ENCODE data around the gene STK32C.

Gene STK32C

DNA sequence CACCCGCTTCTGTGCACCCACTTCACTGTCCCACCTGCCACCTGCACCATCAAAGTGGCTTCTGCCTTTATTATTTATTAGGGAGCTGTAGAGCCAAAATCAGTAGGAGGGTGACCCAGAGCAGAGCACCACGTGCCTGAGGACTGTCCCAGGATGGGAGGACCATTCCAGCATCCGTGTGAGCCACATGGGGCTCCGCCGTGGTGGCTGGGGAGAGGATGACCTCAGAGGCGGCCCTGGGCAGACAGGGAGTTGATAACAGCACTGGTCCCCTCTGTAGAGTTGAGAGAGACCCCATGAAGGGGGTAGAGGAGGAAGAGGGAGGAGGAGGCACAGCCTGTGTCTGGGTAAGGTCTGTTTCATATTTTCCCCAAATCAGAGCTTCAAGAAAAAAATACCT lies 129.7 kb downstream of the STK32C start (continued):
- TF ChIP-seq, protein P1, sequence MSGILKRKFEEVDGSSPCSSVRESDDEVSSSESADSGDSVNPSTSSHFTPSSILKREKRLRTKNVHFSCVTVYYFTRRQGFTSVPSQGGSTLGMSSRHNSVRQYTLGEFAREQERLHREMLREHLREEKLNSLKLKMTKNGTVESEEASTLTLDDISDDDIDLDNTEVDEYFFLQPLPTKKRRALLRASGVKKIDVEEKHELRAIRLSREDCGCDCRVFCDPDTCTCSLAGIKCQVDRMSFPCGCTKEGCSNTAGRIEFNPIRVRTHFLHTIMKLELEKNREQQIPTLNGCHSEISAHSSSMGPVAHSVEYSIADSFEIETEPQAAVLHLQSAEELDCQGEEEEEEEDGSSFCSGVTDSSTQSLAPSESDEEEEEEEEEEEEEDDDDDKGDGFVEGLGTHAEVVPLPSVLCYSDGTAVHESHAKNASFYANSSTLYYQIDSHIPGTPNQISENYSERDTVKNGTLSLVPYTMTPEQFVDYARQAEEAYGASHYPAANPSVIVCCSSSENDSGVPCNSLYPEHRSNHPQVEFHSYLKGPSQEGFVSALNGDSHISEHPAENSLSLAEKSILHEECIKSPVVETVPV (CRISPR knock-in tag; IDR thresholded peaks at IDR 0.05): no peak
- TF ChIP-seq ZNF70 (CRISPR knock-in tag; IDR thresholded peaks at IDR 0.05) (no peak), BACH2 (CRISPR knock-in tag; IDR thresholded peaks at IDR 0.05; ENCODE audit: borderline replicate concordance) (no peak), OSR1 (CRISPR knock-in tag; IDR thresholded peaks at IDR 0.05) (no peak)
- TF ChIP-seq, protein P2, sequence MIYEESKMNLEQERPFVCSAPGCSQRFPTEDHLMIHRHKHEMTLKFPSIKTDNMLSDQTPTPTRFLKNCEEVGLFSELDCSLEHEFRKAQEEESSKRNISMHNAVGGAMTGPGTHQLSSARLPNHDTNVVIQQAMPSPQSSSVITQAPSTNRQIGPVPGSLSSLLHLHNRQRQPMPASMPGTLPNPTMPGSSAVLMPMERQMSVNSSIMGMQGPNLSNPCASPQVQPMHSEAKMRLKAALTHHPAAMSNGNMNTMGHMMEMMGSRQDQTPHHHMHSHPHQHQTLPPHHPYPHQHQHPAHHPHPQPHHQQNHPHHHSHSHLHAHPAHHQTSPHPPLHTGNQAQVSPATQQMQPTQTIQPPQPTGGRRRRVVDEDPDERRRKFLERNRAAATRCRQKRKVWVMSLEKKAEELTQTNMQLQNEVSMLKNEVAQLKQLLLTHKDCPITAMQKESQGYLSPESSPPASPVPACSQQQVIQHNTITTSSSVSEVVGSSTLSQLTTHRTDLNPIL (CRISPR knock-in tag; IDR thresholded peaks at IDR 0.05; ENCODE audit: low read depth): no peak
- TF ChIP-seq, protein P3, sequence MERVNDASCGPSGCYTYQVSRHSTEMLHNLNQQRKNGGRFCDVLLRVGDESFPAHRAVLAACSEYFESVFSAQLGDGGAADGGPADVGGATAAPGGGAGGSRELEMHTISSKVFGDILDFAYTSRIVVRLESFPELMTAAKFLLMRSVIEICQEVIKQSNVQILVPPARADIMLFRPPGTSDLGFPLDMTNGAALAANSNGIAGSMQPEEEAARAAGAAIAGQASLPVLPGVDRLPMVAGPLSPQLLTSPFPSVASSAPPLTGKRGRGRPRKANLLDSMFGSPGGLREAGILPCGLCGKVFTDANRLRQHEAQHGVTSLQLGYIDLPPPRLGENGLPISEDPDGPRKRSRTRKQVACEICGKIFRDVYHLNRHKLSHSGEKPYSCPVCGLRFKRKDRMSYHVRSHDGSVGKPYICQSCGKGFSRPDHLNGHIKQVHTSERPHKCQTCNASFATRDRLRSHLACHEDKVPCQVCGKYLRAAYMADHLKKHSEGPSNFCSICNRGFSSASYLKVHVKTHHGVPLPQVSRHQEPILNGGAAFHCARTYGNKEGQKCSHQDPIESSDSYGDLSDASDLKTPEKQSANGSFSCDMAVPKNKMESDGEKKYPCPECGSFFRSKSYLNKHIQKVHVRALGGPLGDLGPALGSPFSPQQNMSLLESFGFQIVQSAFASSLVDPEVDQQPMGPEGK (CRISPR knock-in tag; IDR thresholded peaks at IDR 0.05; ENCODE audit: borderline replicate concordance): no peak

DNA sequence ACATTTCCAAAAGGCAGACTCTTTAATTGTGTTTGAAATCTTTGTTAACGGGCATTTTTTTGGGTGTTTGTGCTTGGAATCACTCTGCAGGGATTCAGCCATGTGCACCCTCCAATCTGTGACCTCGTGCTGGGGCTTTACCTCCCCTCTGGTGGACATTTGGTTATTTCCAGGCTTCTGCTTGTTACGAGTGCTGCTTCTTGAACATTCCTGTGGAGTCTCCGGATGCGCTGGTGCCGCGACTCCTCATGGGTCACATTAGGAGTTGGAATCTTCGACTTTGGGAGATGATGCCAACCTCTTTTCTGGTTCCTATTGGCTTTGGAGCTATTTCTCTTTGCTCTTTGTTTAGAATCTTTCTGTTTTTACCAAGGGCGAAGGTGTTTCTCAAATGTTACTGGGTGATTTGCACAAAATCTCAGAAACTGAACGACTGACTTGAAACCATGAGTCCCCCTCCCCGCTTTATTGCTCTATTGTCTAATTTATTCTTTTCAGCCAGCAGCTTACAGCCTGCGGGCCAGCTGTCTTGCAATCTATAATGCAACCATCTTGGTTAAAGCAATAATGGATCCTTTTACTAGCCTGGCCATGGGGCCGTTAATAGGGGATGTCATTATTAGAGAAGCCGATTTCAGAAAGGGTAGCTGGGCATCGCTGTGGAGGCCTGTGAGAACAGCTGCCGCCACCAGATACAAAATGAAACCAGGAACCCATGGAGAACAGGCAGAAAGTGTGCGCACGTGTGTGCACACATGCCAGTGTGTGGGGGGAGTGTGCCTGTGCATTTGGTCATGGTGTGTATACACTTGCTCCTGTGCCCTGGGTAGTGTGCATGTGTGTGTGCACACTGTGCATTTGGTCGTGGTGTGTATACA lies 130.9 kb downstream of the STK32C start:
- no peak for ATAC-seq

DNA sequence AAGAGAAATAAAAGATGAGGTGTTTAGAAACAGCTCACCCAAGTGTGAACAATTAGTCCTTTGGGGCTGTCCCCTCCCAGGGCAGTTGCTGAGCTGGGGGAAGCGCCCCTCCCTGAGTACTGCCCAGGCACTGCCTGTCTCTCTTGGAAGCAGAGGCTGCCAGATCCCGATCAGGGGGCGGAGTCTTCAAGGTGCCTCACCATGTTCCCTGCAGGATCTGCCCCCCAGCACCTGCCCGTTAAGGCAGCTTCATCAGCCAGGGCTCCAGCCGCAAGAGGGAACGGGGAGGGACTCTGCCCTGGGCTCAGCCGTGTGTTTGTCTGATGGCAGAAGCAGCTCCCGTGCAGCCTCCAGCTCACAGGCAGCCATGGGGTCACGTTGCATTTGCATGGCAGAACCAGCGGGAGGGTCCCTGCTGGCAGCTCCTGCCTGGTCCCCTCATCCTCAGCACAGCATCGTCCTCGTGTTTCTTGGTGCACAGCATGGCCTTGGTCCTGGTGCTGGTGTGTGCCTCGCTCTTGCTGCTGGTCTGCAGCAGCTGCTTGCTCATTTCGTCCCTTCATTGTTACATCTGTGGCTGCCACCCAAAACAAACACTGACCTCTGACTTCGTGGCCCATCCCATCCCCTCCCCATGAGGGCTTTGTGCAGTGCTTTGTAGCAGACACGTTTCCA lies 131.7 kb downstream of the STK32C start:
- no peak for ATAC-seq
- TF ChIP-seq ZFP30 (CRISPR knock-in tag; IDR thresholded peaks at IDR 0.05) (no peak), OSR1 (CRISPR knock-in tag; IDR thresholded peaks at IDR 0.05) (no peak), ARNTL (CRISPR knock-in tag; IDR thresholded peaks at IDR 0.05; ENCODE audit: borderline replicate concordance, low read depth) (no peak), ISL1 (CRISPR knock-in tag; IDR thresholded peaks at IDR 0.05) (no peak), ZC3H10 (CRISPR knock-in tag; IDR thresholded peaks at IDR 0.05) (no peak), SNAI2 (CRISPR knock-in tag; IDR thresholded peaks at IDR 0.05) (no peak), TCF4 (CRISPR knock-in tag; IDR thresholded peaks at IDR 0.05; ENCODE audit: borderline replicate concordance) (no peak)
- TF ChIP-seq, protein P3 (CRISPR knock-in tag; IDR thresholded peaks at IDR 0.05; ENCODE audit: borderline replicate concordance): no peak

More for the DNA sequence above, 130.9 kb downstream of the STK32C start:
- TF ChIP-seq ZNF8 (CRISPR knock-in tag; IDR thresholded peaks at IDR 0.05) (no peak), ZNF70 (CRISPR knock-in tag; IDR thresholded peaks at IDR 0.05) (no peak), CSDC2 (CRISPR knock-in tag; IDR thresholded peaks at IDR 0.05) (no peak), ZNF565 (CRISPR knock-in tag; conservative IDR thresholded peaks at IDR 0.05; ENCODE audit: low read depth) (no peak), TOX (CRISPR knock-in tag; IDR thresholded peaks at IDR 0.05; ENCODE audit: borderline replicate concordance) (no peak), SNAI2 (CRISPR knock-in tag; IDR thresholded peaks at IDR 0.05) (no peak), ARNTL (CRISPR knock-in tag; IDR thresholded peaks at IDR 0.05; ENCODE audit: borderline replicate concordance, low read depth) (no peak), PPARA (CRISPR knock-in tag; IDR thresholded peaks at IDR 0.05; ENCODE audit: borderline replicate concordance) (no peak), ESRRG (CRISPR knock-in tag; IDR thresholded peaks at IDR 0.05) (no peak), ZC3H10 (CRISPR knock-in tag; IDR thresholded peaks at IDR 0.05) (no peak), GLIS3 (CRISPR knock-in tag; IDR thresholded peaks at IDR 0.05) (no peak), BACH2 (CRISPR knock-in tag; IDR thresholded peaks at IDR 0.05; ENCODE audit: borderline replicate concordance) (no peak), TCF4 (CRISPR knock-in tag; IDR thresholded peaks at IDR 0.05; ENCODE audit: borderline replicate concordance) (no peak)
- TF ChIP-seq, protein P4, sequence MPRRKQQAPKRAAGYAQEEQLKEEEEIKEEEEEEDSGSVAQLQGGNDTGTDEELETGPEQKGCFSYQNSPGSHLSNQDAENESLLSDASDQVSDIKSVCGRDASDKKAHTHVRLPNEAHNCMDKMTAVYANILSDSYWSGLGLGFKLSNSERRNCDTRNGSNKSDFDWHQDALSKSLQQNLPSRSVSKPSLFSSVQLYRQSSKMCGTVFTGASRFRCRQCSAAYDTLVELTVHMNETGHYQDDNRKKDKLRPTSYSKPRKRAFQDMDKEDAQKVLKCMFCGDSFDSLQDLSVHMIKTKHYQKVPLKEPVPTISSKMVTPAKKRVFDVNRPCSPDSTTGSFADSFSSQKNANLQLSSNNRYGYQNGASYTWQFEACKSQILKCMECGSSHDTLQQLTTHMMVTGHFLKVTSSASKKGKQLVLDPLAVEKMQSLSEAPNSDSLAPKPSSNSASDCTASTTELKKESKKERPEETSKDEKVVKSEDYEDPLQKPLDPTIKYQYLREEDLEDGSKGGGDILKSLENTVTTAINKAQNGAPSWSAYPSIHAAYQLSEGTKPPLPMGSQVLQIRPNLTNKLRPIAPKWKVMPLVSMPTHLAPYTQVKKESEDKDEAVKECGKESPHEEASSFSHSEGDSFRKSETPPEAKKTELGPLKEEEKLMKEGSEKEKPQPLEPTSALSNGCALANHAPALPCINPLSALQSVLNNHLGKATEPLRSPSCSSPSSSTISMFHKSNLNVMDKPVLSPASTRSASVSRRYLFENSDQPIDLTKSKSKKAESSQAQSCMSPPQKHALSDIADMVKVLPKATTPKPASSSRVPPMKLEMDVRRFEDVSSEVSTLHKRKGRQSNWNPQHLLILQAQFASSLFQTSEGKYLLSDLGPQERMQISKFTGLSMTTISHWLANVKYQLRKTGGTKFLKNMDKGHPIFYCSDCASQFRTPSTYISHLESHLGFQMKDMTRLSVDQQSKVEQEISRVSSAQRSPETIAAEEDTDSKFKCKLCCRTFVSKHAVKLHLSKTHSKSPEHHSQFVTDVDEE (CRISPR knock-in tag; IDR thresholded peaks at IDR 0.05): no peak

All from SK-N-SH treated with all-trans-retinoic acid at 6 μM for 48 hours (cell line).